Bone marrow (tissue), 2 donors: Measurements from ENCODE around the gene KRT83.
"Not testable (repeated sequence)": the region's sequence is repeated elsewhere in the genome, so short reads cannot be mapped to it uniquely, and the experiment has no call there.

ENCODE experiments used
- DNase-seq, 2 donors: peaks; one replicate each; lab custom pipeline; 2025; lab: John Stamatoyannopoulos, UW

Gene KRT83

DNA sequence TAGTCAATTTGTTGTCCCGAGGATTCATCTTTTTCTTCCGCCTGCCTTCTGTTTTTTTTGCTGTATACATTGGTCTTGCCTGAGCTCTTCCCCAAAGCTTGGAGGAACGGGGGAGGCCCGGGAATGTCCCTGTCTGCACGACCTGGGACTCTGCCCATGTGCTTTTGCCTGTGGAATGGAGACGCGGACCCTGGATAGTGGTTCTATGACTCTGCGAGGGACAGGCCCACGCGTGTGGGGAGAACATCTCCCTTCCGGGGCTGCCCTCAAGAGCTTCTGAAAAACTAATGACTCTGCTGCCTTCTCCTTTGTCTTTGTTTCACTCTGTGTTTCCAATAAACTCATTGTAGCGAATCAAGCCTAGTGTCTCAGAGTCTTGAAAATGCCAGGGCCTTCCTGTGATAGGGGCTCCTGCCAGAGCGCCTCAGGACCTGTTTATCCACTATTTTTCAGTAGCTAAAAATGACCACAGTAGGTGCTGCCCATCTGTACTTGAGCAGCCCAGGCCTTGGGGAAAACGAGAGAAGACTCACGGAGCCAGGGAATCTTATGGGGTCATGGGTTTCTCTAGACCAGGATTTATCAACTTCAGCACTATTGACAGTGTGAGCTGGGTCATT, 12.3 kb downstream of the KRT83 start:
- DNase-seq: no peak

DNA sequence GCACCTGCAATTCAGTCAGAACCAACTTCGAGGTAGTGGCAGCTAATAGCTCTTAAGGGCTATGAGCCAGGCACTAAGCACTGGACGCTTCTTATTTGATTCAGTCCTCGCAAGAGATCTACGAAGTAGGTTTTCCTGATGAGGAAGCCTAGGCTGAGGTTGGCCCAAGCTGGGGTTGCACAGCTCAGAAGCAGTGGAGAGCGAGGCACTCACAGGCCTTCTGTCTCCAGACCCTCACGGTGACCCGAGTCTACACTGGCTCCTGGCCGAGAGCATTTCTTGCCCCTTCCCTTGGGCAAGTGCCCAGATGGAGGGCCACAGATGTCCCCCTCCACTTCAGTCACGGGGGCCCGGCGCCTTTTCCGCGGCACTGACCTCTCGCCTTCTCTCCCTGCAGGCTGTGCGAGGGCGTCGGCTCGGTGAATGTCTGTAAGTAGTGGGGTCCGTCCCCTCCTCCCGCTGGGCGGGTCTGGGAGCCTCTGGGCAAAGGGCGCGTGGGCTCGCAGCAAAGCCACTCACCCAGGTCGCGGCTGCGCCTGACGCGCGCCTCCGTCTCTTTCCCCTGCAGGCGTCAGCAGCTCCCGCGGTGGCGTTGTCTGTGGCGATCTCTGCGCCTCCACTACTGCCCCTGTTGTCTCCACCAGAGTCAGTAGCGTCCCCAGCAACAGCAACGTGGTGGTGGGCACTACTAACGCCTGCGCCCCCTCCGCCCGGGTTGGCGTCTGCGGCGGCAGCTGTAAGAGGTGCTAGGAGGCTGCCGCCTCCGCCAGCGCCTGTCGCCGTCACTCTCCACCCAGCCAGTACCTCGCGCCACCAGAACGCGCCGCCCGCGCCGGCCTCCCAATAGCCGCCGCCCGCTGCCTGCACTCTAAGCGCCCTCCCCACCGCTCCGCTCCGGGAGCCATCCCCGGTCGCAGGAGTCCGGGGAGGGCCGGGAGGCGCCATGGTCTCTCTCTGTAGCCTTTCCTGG, 13.1 kb downstream of the KRT83 start:
- peak in 1 of 2 donors; percentile 11 for DNase-seq

DNA sequence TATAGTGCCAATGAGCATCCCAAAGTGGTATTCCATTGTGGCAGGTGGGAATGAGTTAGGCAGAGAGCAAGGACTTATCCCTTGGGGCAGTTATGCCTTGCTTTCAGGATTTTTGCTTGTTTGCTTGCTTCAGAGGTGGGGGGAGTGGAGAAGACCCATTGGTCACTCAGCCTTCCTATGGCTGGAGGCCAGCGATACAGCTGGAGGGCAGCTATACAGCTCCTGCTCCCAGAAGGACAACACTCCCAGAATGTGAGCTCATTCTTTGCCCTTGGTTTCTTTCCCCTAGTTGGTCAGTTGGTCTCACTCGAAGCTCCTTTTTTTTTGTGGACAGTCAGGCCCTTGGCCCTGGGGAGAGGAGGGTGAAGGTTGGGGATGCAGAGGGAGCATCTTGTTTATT, 14.5 kb downstream of the KRT83 start:
- DNase-seq: no peak

DNA sequence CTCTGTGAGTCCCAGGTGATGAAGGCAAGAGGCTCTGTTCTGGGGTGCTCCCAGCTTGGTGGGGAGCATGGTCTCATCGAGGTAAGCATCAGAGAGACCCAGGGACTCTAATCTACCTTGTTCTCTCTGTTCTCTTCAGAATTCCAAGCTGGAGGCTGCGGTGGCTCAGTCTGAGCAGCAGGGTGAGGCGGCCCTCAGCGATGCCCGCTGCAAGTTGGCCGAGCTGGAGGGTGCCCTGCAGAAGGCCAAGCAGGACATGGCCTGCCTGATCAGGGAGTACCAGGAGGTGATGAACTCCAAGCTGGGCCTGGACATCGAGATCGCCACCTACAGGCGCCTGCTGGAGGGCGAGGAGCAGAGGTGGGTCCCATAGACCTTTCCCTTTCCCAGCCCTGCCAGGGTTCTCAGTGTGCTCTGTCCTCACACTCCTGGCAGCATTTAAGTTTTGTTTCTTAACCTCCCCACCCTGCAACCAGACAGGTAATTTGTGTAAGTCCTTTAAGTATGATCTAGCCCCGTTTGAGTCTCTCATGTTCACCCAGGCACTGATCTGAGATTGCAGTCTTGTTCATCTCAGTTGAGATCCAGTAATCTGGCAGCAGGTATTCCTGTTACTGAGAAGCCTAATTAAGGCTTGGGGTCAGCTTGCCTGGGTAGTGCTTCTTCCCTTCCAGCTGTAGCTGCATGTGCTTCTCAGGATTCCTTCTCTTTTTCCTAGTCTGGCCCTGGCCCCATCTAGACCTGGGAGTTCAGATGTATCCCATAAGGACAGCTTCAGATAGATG, 15.1 kb downstream of the KRT83 start:
- no peak for DNase-seq

DNA sequence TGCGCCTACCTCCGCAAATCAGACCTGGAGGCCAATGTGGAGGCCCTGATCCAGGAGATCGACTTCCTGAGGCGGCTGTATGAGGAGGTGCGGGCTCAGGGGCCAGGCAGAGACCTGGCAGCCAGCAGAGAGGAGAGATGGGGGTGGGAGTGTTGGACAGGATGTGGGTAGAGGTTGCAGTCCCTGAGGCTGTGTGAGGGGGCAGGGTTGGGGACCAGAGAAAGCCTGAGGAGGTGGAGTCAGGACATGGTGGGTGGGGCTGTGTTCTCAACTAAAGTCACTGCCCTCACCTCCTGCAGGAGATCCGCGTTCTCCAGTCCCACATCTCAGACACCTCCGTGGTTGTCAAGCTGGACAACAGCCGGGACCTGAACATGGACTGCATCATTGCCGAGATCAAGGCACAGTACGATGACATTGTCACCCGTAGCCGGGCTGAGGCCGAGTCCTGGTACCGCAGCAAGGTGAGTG, 16.2 kb downstream of the KRT83 start:
- DNase-seq: not testable (repeated sequence)

DNA sequence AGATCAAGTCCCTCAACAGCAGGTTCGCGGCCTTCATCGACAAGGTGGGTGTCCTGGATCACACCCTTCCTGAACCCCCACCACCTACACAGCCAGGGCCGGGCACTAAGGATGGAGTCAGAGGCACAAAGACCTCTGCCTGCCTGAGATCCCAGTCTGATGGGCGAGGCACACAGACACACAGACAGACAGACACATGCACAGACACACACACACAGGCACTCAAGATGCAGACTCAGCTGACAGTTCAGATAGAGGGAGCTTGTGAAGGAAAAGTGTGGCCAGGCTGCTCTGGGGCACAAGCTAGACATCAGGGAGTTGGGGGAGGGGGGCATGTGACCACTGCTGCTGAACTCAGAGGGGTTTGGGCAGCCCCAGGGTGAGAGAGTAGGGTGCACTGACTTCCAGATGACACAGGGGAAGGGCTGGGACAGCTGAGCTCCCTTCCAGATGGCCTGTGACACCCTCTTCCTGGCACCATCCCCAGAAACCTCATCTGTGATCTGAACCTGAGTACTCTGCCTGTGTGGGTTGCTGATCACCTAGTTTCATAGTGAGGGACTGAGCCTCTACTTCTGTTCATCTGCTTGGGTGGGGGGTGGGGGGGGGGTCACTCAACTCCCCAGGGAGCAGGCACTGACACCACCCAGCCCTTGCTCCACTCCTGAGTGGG, 18.8 kb downstream of the KRT83 start:
- not testable (repeated sequence) for DNase-seq

DNA sequence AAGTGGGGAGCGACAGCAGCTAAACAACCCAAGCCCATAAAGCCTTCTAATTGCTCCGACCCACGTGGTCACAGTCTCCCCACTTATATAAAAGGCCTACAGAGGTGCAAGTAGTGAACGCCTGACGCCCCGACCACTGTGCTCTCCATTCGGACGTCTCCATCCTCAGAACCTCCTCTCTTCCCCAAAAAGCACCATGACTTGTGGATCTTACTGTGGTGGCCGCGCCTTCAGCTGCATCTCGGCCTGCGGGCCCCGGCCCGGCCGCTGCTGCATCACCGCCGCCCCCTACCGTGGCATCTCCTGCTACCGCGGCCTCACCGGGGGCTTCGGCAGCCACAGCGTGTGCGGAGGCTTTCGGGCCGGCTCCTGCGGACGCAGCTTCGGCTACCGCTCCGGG, 19.5 kb downstream of the KRT83 start:
- DNase-seq: not testable (repeated sequence)

DNA sequence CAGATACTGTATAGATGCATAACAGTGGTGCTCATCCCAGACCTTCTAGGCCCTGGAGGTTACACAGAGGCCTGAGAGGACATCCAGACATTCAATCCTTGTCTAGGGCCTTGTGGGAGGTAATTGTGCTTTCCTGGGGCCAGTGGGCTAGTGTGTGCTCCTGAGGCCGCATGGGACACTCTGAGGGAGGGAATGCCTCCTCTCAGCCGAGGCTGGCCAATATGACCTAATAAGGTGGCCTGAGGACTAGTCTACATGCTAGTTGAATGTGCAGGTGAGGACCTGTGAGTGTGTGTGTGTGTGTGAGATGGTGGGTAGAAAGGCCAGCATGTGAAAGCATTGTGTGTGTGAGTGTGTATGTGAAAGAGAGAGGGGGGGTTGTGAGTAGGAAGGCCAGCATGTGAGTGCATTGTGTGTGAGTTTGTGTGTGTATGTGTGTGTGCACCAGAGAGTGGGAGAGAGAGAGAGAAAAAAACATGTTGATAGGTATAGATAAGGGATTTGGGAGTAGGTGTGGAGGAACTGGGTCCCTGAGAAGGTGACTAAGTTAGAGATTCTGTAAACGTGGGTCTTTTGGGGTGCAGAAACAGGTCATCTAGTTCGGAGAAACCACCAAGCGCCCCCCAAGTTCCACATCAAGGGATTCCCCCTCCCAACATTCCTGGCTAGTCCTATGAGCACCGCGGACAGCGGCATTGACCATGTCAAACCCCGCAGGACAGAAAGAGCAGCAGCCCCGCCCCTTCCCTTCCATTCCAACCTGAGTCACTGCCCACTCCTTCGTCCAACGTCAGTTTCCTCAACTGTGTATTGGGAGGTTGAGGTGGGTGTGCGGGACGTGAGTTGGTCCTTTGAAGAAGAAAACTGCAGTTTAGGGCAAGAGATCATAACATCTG, 20.2 kb downstream of the KRT83 start:
- DNase-seq: no peak

DNA sequence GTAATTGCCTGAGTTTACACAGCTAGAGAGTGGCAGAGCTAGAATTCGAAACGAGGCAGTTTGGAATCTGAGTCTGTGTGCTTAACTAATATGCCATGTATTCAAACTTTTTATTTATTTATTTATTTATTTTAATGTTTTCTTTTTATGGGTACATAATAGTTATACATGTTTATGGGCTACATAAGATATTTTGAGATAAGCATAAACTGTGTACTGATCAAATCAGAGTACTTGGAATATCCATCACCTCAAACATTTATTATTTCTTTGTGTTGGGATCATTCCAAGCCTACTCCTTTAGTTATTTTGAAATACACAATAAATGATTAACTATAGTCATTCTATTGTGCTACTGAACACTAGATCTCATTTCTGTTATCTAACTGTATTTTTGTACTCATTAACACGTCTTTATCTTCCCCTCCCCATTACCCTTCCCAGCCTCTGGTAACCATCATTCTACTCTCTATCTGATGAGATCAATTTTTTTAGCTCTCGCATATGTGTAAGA, 22.5 kb downstream of the KRT83 start:
- no peak for DNase-seq

DNA sequence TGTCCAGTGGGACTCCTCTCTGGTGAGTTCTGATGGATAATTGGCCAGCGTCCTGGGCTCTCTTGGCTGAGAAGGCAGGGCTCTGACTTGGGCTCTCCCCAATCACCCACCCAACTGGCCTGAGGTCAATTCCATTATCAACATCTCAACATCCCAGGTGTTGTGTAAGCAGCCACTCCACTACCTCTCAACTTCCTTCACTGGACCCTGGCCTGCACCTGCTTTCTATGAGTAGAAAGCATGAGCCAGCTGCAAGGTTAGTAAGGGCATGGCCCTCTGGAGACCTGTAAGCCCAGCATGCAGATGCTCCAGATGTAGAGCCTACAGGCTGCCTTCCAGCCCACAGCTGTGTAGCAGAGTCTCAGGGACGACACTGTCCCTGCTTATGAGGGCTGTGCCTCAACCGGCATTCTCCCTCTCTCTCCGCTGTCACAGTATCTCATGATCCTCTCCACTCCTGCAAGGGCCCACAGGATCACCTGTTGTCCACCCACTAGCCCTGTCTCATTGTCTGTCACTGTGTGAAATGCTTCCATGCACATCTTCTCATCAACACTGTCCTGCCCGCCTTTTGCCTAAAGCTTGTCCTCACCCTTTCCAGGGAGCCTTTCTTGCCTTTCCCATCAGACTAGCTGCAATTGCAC, 24.5 kb downstream of the KRT83 start:
- no peak for DNase-seq

DNA sequence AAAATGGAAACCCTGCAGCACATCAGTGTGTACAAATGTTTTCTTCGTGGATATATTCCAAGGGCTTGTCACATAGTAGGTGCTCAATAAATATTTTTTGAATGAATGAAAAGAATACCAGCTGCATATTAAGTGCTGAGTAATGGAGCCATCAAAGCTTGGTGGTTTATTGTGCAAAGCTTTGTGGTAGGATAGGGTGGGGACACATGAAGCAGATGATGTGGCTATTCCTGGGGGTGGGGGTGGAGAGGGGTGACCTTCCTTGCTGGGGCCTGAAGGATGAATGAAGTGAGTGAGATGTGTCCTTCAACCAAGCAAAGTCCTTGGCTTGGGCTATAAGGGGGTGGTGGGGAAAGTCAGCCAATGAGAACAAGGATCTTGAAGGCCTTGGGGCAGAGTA, 25.5 kb downstream of the KRT83 start:
- no peak for DNase-seq

DNA sequence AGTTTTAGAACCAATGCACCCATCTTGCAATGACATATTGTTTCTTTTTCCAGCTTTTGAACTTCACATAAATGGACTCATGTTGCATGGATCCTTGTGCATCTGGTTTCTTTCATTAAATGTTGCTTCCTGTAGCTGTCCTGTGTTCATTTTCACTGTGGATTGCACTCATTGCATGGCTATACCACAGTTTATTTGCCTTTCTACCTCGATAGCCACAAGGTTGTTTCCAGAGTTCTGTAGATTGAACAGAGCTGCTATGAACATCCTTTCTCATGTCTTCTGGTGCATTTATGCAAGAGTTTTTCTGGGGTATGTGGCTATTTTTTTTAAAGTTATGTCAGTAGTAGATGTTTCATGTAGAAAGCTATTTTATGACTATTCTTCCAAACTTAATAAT, 26.4 kb downstream of the KRT83 start:
- DNase-seq: no peak

DNA sequence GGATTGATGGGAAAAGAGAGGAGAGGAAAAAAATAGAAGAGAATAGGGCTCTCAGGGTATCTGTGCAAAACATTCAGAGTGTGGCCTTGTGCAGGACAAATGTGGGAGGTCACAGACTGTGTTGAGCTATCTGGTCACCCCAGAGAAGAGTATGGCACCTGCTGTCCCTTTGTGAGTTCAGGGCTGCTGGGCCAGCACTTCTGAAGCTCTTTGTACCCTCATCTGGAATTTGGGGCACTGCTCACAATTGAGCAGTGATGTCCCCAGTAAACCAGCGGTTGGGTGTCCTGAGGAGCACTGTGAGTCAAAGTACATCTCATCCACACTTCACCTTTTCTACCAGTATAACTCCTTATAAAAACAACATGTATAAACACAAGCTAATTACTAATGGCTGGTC, 27.3 kb downstream of the KRT83 start:
- no peak for DNase-seq

DNA sequence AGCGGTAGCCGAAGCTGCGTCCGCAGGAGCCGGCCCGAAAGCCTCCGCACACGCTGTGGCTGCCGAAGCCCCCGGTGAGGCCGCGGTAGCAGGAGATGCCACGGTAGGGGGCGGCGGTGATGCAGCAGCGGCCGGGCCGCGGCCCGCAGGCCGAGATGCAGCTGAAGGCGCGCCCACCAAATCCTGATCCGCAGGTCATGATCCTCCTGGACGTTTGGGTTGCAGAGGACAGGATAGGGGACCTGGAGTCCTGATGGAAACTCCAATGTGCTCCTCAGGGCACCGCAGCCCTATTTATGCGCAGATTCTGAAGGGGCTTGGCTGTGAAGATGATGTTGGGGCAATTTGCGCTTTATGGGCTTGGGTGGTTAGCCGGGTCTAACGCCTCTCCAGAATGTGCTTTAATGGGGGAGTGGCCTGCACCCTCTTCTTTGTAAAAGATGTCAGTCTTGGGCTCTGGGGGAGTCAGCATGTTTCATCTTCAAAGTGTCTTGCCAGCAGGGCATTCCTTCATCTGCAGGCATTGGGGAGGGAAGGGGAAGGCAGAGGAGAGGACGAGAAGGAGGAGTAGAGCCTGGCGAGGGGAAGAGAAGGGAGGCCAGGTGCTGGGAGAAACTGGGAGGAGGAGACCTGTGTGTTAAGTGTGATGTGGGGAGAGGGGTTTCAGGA, 29.8 kb downstream of the KRT83 start, which contains the start of gene KRT81:
Gene KRT81 (minus strand): TSS at position 268 of the 669 bp plus-strand sequence. CDS start 69 bp downstream, at position 199.
- no peak for DNase-seq

DNA sequence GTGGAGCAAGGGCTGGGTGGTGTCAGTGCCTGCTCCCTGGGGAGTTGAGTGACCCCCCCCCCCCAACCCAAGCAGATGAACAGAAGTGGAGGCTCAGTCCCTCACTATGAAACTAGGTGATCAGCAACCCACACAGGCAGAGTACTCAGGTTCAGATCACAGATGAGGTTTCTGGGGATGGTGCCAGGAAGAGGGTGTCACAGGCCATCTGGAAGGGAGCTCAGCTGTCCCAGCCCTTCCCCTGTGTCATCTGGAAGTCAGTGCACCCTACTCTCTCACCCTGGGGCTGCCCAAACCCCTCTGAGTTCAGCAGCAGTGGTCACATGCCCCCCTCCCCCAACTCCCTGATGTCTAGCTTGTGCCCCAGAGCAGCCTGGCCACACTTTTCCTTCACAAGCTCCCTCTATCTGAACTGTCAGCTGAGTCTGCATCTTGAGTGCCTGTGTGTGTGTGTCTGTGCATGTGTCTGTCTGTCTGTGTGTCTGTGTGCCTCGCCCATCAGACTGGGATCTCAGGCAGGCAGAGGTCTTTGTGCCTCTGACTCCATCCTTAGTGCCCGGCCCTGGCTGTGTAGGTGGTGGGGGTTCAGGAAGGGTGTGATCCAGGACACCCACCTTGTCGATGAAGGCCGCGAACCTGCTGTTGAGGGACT, 30.6 kb downstream of the KRT83 start:
- DNase-seq: not testable (repeated sequence)

DNA sequence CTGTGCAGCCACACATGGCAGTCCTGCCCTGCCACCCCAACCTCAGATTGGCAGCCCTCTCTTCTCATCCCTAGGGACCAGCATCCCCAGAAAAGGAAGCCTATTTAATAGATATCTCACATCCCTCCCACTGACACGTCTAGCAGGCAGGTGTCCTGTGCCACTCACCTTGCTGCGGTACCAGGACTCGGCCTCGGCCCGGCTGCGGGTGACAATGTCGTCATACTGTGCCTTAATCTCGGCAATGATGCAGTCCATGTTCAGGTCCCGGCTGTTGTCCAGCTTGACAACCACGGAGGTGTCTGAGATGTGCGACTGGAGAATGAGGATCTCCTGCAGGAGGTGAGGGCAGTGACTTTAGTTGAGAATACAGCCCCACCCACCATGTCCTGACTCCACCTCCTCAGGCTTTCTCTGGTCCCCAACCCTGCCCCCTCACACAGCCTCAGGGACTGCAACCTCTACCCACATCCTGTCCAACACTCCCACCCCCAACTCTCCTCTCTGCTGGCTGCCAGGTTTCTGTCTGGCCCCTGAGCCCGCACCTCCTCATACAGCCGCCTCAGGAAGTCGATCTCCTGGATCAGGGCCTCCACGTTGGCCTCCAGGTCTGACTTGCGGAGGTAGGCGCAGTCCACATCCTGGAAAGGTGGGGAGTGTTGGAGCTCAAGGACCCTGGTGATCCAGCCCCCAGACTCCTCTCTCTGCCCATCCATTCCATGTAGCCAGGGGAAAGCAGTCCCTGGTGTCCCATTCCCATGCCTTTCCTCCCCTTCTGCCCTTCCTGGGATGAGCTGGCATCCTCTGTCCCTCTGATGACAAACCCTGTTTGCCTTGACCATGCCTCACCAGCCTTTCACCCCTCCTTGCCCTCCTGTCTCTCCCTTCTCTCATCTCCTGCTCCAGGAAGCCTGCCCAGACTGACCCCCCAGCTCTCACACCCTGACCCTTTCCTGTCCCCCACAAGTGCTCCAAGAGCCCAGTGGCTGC, 33.1 kb downstream of the KRT83 start:
- not testable (repeated sequence) for DNase-seq
